ENCODE data around the gene SYT9.

Gene SYT9

GRCh38 chr11:7261578-7261977, 9.9 kb downstream of the SYT9 start:
- no peak for ATAC-seq
- TF ChIP-seq ESRRG (CRISPR knock-in tag; IDR thresholded peaks at IDR 0.05) (no peak), SNAI2 (CRISPR knock-in tag; IDR thresholded peaks at IDR 0.05) (no peak), OSR1 (CRISPR knock-in tag; IDR thresholded peaks at IDR 0.05) (no peak), TCF4 (CRISPR knock-in tag; IDR thresholded peaks at IDR 0.05; ENCODE audit: borderline replicate concordance) (no peak)

GRCh38 chr11:7262672-7263071, 11.0 kb downstream of the SYT9 start:
- no peak for ATAC-seq
- TF ChIP-seq GLIS3 (CRISPR knock-in tag; IDR thresholded peaks at IDR 0.05) (no peak), ZNF70 (CRISPR knock-in tag; IDR thresholded peaks at IDR 0.05) (no peak), ESRRG (CRISPR knock-in tag; IDR thresholded peaks at IDR 0.05) (no peak), CSDC2 (CRISPR knock-in tag; IDR thresholded peaks at IDR 0.05) (no peak), TSHZ2 (CRISPR knock-in tag; IDR thresholded peaks at IDR 0.05) (no peak), SNAI2 (CRISPR knock-in tag; IDR thresholded peaks at IDR 0.05) (no peak)

DNA sequence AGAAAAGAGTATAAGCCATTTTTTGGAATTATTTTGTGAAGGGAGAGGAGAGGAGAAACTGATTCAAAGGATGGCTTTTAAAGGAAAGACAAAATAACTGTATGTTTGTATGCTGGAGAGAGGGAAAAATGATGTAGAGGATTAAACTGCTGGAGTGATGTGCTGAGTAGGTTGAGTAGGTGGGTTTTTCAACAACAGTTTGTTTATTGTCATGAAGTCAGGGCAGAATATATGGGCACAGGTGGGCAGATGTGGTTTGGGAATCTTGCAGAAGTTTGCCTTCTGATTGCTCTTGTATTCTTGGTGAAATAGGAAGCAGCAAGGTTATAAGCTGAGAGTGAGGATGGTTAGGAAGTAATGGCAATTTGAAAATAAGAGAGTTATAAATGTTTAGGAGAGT, 12.1 kb downstream of the SYT9 start:
- no peak for ATAC-seq
- TF ChIP-seq BACH2 (CRISPR knock-in tag; IDR thresholded peaks at IDR 0.05; ENCODE audit: borderline replicate concordance) (no peak), PATZ1 (CRISPR knock-in tag; IDR thresholded peaks at IDR 0.05; ENCODE audit: borderline replicate concordance) (no peak), RARB (CRISPR knock-in tag; IDR thresholded peaks at IDR 0.05) (no peak), CSRNP3 (CRISPR knock-in tag; IDR thresholded peaks at IDR 0.05) (no peak), ARNTL (CRISPR knock-in tag; IDR thresholded peaks at IDR 0.05; ENCODE audit: borderline replicate concordance, low read depth) (no peak), ZFP3 (CRISPR knock-in tag; IDR thresholded peaks at IDR 0.05) (no peak), ZFP30 (CRISPR knock-in tag; IDR thresholded peaks at IDR 0.05) (no peak), POU6F1 (CRISPR knock-in tag; IDR thresholded peaks at IDR 0.05; ENCODE audit: borderline replicate concordance, low read depth) (no peak), PPARA (CRISPR knock-in tag; IDR thresholded peaks at IDR 0.05; ENCODE audit: borderline replicate concordance) (no peak), SNAI2 (CRISPR knock-in tag; IDR thresholded peaks at IDR 0.05) (no peak), OSR1 (CRISPR knock-in tag; IDR thresholded peaks at IDR 0.05) (no peak), ZNF565 (CRISPR knock-in tag; conservative IDR thresholded peaks at IDR 0.05; ENCODE audit: low read depth) (no peak)

GRCh38 chr11:7268758-7269157, 17.1 kb downstream of the SYT9 start:
- TF ChIP-seq ZFP30 (CRISPR knock-in tag; IDR thresholded peaks at IDR 0.05) (no peak), ISL1 (CRISPR knock-in tag; IDR thresholded peaks at IDR 0.05) (peak; percentile 88), RARB (CRISPR knock-in tag; IDR thresholded peaks at IDR 0.05) (no peak)
- no peak for ATAC-seq

DNA sequence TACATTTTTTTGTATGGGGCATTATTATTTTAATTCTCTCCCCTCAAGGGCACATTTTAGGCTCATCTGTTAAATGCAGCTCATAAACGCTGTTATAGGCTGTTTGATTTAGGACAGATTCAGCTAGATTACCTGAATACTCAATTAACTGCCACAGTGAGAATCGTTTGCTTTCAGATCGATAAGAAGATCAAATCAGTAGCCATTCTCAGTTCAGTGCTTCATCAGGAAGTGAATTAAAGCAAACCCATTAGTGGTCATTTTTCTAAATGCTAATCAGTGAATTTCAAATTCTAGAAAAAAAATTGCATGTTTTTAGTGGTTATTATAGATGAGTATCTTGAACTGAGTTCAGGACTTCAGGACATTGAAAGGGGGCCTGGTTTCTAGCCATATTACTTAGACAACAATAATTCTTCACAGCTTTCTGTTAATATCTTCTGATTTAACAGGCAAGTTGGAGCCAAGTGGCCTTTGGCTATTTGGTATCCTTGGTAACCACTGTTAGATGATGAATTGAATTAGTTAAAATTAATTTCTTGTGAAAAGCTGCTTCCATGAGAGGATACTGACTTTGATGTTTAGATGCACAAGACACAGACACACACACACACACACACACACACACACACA, 18.6 kb downstream of the SYT9 start:
- no peak for TF ChIP-seq ZNF565 (CRISPR knock-in tag; conservative IDR thresholded peaks at IDR 0.05; ENCODE audit: low read depth)
- TF ChIP-seq ARNTL (CRISPR knock-in tag; IDR thresholded peaks at IDR 0.05; ENCODE audit: borderline replicate concordance, low read depth), result no peak
- TF ChIP-seq TCF4 (CRISPR knock-in tag; IDR thresholded peaks at IDR 0.05; ENCODE audit: borderline replicate concordance), result peak; percentile 59; the same call in 1 of the 2 replicates
- no peak for TF ChIP-seq ZFP30 (CRISPR knock-in tag; IDR thresholded peaks at IDR 0.05)
- no peak for TF ChIP-seq GLIS3 (CRISPR knock-in tag; IDR thresholded peaks at IDR 0.05)
- TF ChIP-seq TSHZ2 (CRISPR knock-in tag; IDR thresholded peaks at IDR 0.05), result 0 out of 2 replicates have a peak, but pooled peaks have one; percentile 46
- no peak for TF ChIP-seq TOX (CRISPR knock-in tag; IDR thresholded peaks at IDR 0.05; ENCODE audit: borderline replicate concordance)
- ATAC-seq, result no peak
